IMR-90 (cell line): Measurements from ENCODE around the gene IL17REL. TPM values are rescaled to one million over a fixed set of nuclear protein-coding genes. Genes with fewer than 3 reads are reported as not detected.

Experiments used
- CEBPB ChIP-seq: IDR thresholded peaks from 2 replicates; pipeline ENCODE4 v1.6.1; 2012; ENCODE audit warnings: low read depth, low read length, improper control_type of control experiment
- RAD21 ChIP-seq: IDR thresholded peaks from 2 replicates; pipeline ENCODE4 v1.6.1; 2012; ENCODE audit warnings: low read length, improper control_type of control experiment
- SMC3 ChIP-seq: fragments of 150-350 bp; IDR thresholded peaks from 2 replicates; pipeline ENCODE4 v1.6.1; 2016; ENCODE audit warnings: low read depth, mild to moderate bottlenecking, antibody characterized with exemption, low read length, moderate library complexity
- polyA plus RNA-seq, 3 experiments: library from polyadenylated mRNA; depleted of rRNA; stranded (reverse); fragments of >200 nt; gene quantifications; 2 replicates each; pipeline ENCODE4 v1.2.3, GENCODE V29; 2012; ENCODE audit warnings: low replicate concordance in 1 of 3
- total RNA-seq: library from RNA; depleted of rRNA; stranded (reverse); fragments of >200 nt; gene quantifications from 2 replicates; pipeline ENCODE4 v1.2.3, GENCODE V29; 2012
- TF ChIP-seq, protein P1 (sequence below): conservative IDR thresholded peaks from 2 replicates; pipeline ENCODE4 v1.5.1; 2012; ENCODE audit warnings: mild to moderate bottlenecking, low read depth, low read length, improper control_type of control experiment

Gene IL17REL
- total and polyA plus RNA-seq, 2 of the 4 experiments (the other 2 are of a cell fraction), result not detected

DNA sequence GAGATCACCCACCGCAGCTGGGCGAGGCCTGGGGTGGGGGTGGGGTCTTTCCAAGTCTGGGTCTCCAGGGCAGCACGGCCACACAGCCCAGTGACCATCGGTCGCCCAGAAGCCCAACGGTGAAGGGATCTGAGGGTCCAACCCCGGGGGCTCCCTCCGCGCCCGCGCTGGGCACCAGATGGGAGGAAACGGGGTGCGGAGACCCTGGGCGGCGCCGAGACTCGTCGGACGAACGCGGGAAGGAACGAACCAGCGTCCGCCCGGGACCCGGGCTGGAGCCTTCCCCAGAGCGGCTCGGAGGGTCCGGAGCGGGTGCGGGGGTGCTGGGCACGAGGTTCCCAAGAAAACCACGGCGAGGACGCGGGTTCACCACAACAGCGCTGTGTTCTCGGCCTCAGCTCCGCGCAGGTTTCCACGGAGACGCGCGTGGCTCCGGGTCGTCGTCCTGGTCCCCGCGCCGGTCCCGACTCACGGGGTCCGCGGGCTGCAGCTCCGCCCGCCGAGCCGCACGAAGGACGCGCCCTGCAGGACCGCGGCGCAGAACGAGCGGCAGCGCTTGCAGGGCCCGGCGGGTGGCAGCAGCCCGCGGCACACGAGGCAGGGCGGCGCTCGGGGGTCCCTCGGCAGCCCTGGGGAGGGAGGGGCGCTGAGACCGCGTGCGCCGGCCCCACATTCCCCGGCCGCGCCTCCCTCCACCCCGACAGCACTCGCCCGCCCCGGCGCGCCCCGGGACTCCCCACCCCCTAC, 2.3 kb upstream of the IL17REL start (continued):
- TF ChIP-seq, protein P1, sequence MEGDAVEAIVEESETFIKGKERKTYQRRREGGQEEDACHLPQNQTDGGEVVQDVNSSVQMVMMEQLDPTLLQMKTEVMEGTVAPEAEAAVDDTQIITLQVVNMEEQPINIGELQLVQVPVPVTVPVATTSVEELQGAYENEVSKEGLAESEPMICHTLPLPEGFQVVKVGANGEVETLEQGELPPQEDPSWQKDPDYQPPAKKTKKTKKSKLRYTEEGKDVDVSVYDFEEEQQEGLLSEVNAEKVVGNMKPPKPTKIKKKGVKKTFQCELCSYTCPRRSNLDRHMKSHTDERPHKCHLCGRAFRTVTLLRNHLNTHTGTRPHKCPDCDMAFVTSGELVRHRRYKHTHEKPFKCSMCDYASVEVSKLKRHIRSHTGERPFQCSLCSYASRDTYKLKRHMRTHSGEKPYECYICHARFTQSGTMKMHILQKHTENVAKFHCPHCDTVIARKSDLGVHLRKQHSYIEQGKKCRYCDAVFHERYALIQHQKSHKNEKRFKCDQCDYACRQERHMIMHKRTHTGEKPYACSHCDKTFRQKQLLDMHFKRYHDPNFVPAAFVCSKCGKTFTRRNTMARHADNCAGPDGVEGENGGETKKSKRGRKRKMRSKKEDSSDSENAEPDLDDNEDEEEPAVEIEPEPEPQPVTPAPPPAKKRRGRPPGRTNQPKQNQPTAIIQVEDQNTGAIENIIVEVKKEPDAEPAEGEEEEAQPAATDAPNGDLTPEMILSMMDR, result no peak
- TF ChIP-seq SMC3 (no peak), CEBPB (no peak), RAD21 (no peak)
